ENCODE measurements around the gene MRM2.

The MRM2 gene

DNA sequence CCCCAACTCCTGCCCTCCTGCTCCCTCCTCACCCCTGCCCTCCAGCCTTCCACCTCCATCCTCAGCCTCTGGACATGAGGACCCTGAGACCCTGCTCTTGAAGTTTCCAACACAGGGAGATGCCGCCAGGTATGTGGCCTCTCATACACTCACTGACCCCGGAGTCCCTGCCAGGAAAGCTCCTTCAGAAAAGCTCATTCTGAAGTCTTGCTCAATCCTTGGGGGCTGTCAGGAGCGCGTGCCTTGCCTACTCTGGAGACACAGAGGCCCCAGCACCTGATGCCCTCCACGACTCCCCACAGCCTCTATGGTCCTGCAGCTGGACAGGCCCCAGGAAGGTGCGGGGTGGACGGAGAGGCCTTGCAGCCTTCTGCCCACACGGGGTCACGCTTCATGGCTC lies 11.0 kb upstream of the MRM2 start:
- TF ChIP-seq, protein P1, sequence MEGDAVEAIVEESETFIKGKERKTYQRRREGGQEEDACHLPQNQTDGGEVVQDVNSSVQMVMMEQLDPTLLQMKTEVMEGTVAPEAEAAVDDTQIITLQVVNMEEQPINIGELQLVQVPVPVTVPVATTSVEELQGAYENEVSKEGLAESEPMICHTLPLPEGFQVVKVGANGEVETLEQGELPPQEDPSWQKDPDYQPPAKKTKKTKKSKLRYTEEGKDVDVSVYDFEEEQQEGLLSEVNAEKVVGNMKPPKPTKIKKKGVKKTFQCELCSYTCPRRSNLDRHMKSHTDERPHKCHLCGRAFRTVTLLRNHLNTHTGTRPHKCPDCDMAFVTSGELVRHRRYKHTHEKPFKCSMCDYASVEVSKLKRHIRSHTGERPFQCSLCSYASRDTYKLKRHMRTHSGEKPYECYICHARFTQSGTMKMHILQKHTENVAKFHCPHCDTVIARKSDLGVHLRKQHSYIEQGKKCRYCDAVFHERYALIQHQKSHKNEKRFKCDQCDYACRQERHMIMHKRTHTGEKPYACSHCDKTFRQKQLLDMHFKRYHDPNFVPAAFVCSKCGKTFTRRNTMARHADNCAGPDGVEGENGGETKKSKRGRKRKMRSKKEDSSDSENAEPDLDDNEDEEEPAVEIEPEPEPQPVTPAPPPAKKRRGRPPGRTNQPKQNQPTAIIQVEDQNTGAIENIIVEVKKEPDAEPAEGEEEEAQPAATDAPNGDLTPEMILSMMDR (IDR thresholded peaks at IDR 0.05; ENCODE audit: low read depth, low read length, missing control alignments) = no peak

DNA sequence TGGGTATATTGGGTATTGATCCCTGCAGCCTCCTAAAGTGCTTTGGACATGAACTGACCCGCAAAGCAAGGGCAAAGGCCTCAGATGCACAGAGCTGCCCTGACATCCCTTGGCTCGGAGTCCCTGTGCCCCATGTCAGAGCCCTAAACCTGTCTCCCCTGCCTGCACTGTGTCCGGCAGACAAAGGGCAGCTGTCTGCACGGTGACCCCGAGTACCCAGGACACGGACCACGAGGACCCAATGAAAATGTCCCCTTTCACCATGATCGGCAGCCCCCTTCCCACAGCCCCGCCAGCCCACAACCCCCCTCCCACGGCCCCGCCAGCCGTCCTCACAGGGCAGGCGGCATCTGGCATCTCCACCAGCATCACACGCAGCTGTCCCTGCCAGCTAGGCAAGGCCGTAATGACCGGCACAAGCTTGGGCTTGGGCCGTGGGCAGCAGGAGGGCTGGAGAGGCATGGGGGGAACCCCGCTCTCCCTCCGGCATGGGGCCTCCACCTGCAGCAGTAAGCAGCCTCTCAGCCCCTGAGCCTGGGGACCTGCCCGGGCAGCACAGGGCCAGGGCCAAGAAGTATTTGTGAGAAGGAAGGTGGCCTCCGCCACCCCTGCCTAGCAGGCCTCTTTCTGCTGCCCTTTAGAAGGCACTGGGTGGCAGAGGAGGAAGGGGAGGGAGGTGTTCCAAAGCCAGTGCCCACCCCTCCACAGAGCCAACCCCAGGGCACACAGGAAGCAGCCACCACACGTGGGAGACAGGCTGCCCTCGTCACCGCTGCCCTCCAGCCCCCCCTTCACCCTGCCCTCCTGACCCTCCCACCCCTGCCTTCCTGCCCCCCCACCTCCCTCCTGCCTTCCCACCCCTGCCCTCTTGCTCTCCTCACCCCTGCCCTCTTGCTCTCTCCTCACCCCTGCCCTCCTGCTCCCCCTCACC lies 10.1 kb upstream of the MRM2 start:
- no peak for DNase-seq (ENCODE audit: low read depth)
- TF ChIP-seq, protein P1 (IDR thresholded peaks at IDR 0.05; ENCODE audit: low read depth, low read length, missing control alignments) = no peak
- no peak overlapping the region for H3K4me3 ChIP-seq (ENCODE audit: low read depth, low read length)

More for the DNA sequence above, 11.0 kb upstream of the MRM2 start:
- H3K4me3 ChIP-seq (ENCODE audit: low read depth, low read length) = no peak overlapping the region
- no peak for DNase-seq (ENCODE audit: low read depth)

DNA sequence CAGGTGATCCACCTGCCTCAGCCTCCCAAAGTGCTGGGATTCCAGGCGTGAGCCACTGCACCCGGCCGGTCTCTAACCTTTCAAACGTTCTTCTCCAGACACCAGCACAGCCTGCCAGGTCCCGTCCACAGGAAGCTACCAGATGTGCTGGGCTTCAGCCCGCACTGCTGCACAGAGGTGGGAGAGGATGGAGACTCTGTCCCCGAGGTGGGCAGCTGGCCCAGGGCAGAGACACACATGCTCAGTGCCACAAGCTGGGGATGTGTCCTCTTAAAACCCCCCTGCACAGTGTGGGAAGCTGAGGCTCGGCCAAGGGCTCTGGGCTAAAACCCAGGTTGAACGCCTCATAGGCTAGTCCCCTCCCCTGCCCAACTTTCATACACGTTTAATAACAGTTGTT lies 9.4 kb upstream of the MRM2 start:
- H3K4me3 ChIP-seq (ENCODE audit: low read depth, low read length) = no peak overlapping the region
- DNase-seq (ENCODE audit: low read depth) = no peak
- TF ChIP-seq, protein P1 (IDR thresholded peaks at IDR 0.05; ENCODE audit: low read depth, low read length, missing control alignments) = no peak

DNA sequence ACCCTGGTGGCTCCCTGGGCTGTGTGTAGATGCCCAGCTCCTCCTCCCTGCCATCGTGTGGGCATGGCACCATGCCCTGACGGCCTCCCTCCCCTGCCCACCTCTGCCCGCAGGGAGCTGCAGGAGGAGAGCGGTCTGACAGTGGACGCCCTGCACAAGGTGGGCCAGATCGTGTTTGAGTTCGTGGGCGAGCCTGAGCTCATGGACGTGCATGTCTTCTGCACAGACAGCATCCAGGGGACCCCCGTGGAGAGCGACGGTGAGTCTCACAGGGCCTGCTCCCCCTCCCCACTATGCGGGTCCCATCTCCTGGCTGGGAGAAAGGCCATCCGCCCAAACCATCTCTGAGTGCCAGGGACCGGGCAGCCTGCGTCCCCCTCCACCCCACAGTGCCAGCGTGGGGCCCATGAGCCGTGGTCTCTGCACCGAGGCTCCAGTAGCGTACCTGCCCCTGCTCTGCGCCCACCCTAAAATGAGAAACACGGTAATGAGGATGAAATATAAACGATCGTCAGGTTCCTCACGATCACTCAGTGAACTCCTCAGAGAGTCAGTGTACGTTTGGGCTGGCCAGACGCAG lies 7.8 kb upstream of the MRM2 start:
- TF ChIP-seq, protein P1 (IDR thresholded peaks at IDR 0.05; ENCODE audit: low read depth, low read length, missing control alignments) = no peak
- DNase-seq (ENCODE audit: low read depth) = no peak
- no peak overlapping the region for H3K4me3 ChIP-seq (ENCODE audit: low read depth, low read length)

DNA sequence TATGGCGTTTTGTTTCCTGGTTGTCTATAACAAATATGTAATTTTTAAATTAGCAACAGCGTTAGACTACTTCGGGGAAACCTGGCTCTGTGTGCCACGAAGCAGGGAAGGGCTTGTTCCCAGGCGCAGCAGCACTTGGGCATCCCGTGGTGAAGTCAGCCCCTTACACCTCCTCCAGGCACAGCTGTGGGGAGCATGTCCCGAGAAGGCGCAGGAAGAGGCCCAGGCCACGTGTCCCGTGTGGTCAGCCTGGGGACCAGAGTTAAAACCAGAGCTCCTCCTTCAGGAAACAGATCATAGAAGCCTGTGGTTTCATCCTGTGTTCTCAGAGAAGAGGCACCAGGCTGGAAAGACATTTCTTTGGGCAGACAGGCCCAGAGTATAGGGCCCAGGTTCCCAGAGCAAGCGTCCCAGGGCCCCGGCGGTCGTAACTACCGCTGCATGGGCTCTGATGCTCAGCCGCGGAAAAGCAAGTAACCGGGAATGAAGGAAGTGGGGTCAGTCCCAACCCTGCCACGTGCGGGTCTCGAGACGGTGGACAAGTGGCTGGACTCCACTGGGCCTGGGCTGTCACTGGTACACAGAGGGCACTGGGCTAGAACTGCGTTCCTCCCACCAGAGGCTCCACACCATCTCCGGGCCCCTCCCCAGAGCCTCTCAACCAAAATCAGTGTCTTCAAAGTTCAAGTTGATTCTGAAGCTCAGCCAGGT lies 7.1 kb upstream of the MRM2 start:
- no peak for DNase-seq (ENCODE audit: low read depth)
- H3K4me3 ChIP-seq (ENCODE audit: low read depth, low read length) = no peak overlapping the region
- TF ChIP-seq, protein P1 (IDR thresholded peaks at IDR 0.05; ENCODE audit: low read depth, low read length, missing control alignments) = no peak

DNA sequence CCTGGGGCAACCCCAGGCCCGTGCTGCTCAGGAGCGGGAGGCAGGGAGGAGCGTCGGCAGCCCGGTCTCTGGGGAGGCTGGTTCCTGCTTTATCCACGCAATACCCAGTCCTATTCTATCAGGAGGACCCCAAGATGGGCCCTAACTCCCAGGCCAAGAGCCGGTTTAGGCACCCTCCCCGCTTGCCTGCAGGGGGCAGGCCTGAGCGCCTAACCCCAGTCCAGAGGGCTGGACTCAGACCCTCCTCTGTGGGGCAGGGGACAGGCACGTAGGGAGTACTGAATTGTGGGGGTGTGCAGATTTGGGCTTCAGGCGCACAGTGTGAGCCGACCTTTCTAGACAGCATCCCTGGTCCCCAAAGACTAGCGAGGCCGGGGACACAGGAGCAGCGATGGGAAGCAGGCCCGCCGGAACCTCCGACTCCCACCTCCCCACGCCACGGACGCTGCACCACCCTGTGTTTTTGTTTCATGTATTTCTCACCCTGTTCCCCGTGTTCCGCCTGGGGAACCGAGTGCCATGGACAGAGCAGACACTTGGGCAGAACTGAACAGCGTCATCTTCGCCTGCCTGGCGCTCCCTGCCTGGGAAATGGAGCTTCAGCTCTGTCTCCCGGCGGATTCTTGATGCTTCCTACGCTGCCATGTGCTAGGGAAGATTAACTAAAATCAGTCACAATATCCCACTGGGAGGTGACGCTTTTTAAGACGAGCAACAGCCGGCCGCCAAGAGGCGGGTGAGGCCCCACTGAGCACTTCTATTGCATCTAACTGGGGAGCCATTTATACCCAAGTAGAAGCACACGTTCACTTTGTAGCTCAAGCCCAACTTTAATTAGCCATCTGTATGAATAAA lies 5.4 kb upstream of the MRM2 start:
- DNase-seq (ENCODE audit: low read depth) = no peak
- H3K4me3 ChIP-seq (ENCODE audit: low read depth, low read length) = no peak overlapping the region
- TF ChIP-seq, protein P1 (IDR thresholded peaks at IDR 0.05; ENCODE audit: low read depth, low read length, missing control alignments) = peak; percentile 82

Data from GM12864 (cell line).